SK-N-SH treated with all-trans-retinoic acid at 6 μM for 48 hours (cell line): ENCODE data around the gene SIGLEC5.
A peak's percentile ranks its signal among the peaks of the same experiment; 100 is the strongest.

Experiments used
- ATAC-seq: fragments of 200-7000 bp; cut with Tn5 transposase; 3 replicates; pipeline ENCODE4 v1.9.1; 2020; ENCODE audit warnings: mild to moderate bottlenecking, moderate library complexity
- ARNTL ChIP-seq: fragments of 450-650 bp; formaldehyde crosslinking; IDR thresholded peaks from 2 replicates; pipeline ENCODE4 v1.5.0; 2020; ENCODE audit warnings: low read depth, mild to moderate bottlenecking, moderate library complexity, borderline replicate concordance
- BACH2 ChIP-seq: fragments of 250-450 bp; sonication (Bioruptor Pico); IDR thresholded peaks from 2 replicates; pipeline ENCODE4 v1.9.0; 2021; ENCODE audit warnings: mild to moderate bottlenecking, borderline replicate concordance
- CSDC2 ChIP-seq: fragments of 250-450 bp; sonication (Bioruptor Pico); IDR thresholded peaks from 2 replicates; pipeline ENCODE4 v1.5.0; 2020; ENCODE audit warnings: mild to moderate bottlenecking, moderate library complexity
- CSRNP3 ChIP-seq: fragments of 250-450 bp; sonication (Bioruptor Pico); IDR thresholded peaks from 2 replicates; pipeline ENCODE4 v1.5.1; 2021; ENCODE audit warnings: mild to moderate bottlenecking, moderate library complexity
- ESRRG ChIP-seq: fragments of 250-450 bp; sonication (Bioruptor Pico); IDR thresholded peaks from 2 replicates; pipeline ENCODE4 v1.6.1; 2021; ENCODE audit warnings: mild to moderate bottlenecking
- GLIS3 ChIP-seq: fragments of 250-450 bp; sonication (Bioruptor Pico); IDR thresholded peaks from 2 replicates; pipeline ENCODE4 v1.5.0; 2020; ENCODE audit warnings: mild to moderate bottlenecking, moderate library complexity
- ISL1 ChIP-seq: fragments of 250-450 bp; sonication (Bioruptor Pico); IDR thresholded peaks from 2 replicates; pipeline ENCODE4 v2.1.2; 2022; ENCODE audit warnings: mild to moderate bottlenecking, moderate library complexity
- PATZ1 ChIP-seq: fragments of 250-450 bp; sonication (Bioruptor Pico); IDR thresholded peaks from 2 replicates; pipeline ENCODE4 v1.8.0; 2020; ENCODE audit warnings: mild to moderate bottlenecking, moderate library complexity, borderline replicate concordance
- POU6F1 ChIP-seq: fragments of 250-450 bp; sonication (Bioruptor Pico); IDR thresholded peaks from 2 replicates; pipeline ENCODE4 v1.8.0; 2021; ENCODE audit warnings: low read depth, mild to moderate bottlenecking, moderate library complexity, borderline replicate concordance
- PPARA ChIP-seq: fragments of 250-450 bp; sonication (Bioruptor Pico); IDR thresholded peaks from 2 replicates; pipeline ENCODE4 v1.5.0; 2020; ENCODE audit warnings: mild to moderate bottlenecking, borderline replicate concordance
- RARB ChIP-seq: fragments of 250-450 bp; sonication (Bioruptor Pico); IDR thresholded peaks from 2 replicates; pipeline ENCODE4 v1.8.0; 2021; ENCODE audit warnings: mild to moderate bottlenecking, moderate library complexity
- SNAI2 ChIP-seq: fragments of 250-450 bp; sonication (Bioruptor Pico); IDR thresholded peaks from 2 replicates; pipeline ENCODE4 v1.5.0; 2020; ENCODE audit warnings: mild to moderate bottlenecking, moderate library complexity
- TCF4 ChIP-seq: fragments of 250-450 bp; sonication (Bioruptor Pico); IDR thresholded peaks from 2 replicates; pipeline ENCODE4 v1.8.0; 2021; ENCODE audit warnings: mild to moderate bottlenecking, moderate library complexity, borderline replicate concordance
- TSHZ2 ChIP-seq: fragments of 250-450 bp; sonication (Bioruptor Pico); IDR thresholded peaks from 2 replicates; pipeline ENCODE4 v1.5.0; 2020; ENCODE audit warnings: mild to moderate bottlenecking, moderate library complexity
- ZFP3 ChIP-seq: fragments of 250-450 bp; sonication (Bioruptor Pico); IDR thresholded peaks from 2 replicates; pipeline ENCODE4 v1.5.0; 2020; ENCODE audit warnings: mild to moderate bottlenecking, moderate library complexity
- ZNF8 ChIP-seq: fragments of 450-650 bp; formaldehyde crosslinking; IDR thresholded peaks from 2 replicates; pipeline ENCODE4 v1.5.0; 2020; ENCODE audit warnings: mild to moderate bottlenecking, moderate library complexity

SIGLEC5 gene

GRCh38 chr19:51571599-51571998 lies 58.6 kb downstream of the SIGLEC5 start:
- peak; percentile 37 for ATAC-seq
- TF ChIP-seq ARNTL (CRISPR knock-in tag) = no peak

- ATAC-seq = peak; percentile 99
- no peak for TF ChIP-seq GLIS3 (CRISPR knock-in tag)
- TF ChIP-seq ZNF8 (CRISPR knock-in tag) = 0 out of 2 replicates have a peak, but pooled peaks have one; percentile 35
- TF ChIP-seq SNAI2 (CRISPR knock-in tag) = peak; percentile 82; the same call in 1 of the 2 replicates
- peak; percentile 32; the same call in 1 of the 2 replicates for TF ChIP-seq ISL1 (CRISPR knock-in tag)
- no peak for TF ChIP-seq ARNTL (CRISPR knock-in tag)
- peak; percentile 86 for TF ChIP-seq TSHZ2 (CRISPR knock-in tag)
These were observed 59.1 kb downstream of the SIGLEC5 start, which contains the start of gene ZNF175 for GRCh38 chr19:51570962-51571575. Gene ZNF175 (plus strand): TSS chr19:51571283. CDS start chr19:51573330, 2,047 bp downstream.

GRCh38 chr19:51568456-51568855 lies 61.7 kb downstream of the SIGLEC5 start:
- no peak for ATAC-seq
- TF ChIP-seq ZFP3 (no peak), GLIS3 (CRISPR knock-in tag) (no peak), ZNF8 (CRISPR knock-in tag) (no peak), PPARA (no peak), TCF4 (no peak), RARB (no peak), SNAI2 (CRISPR knock-in tag) (no peak), CSRNP3 (CRISPR knock-in tag) (no peak), POU6F1 (CRISPR knock-in tag) (no peak)

GRCh38 chr19:51567583-51567982 lies 62.6 kb downstream of the SIGLEC5 start:
- ATAC-seq = no peak
- TF ChIP-seq BACH2 (CRISPR knock-in tag) = no peak
- no peak for TF ChIP-seq ISL1 (CRISPR knock-in tag)
- TF ChIP-seq ZNF8 (CRISPR knock-in tag) = no peak
- TF ChIP-seq CSDC2 = no peak
- TF ChIP-seq PATZ1 (CRISPR knock-in tag) = no peak
- TF ChIP-seq ESRRG (CRISPR knock-in tag) = no peak
- TF ChIP-seq, all 23 proteins: peak for 0

GRCh38 chr19:51566489-51567100 lies 63.6 kb downstream of the SIGLEC5 start:
- TF ChIP-seq ISL1 (CRISPR knock-in tag) (no peak), TCF4 (no peak)
- no peak for ATAC-seq
